KMS-11 (cell line): Measurements from ENCODE around the gene ATXN7.

Source experiments
- H2AFZ ChIP-seq: fragments of 200-600 bp; sonication (generic); 2 replicates; pipeline ENCODE4 v1.6.1; 2016; ENCODE audit warnings: antibody characterized with exemption, mixed run types, low read depth
- H3K27ac ChIP-seq: fragments of 200-600 bp; sonication (generic); 2 replicates; pipeline ENCODE4 v1.6.1; 2016; ENCODE audit warnings: mild to moderate bottlenecking, mixed run types
- H3K27me3 ChIP-seq: fragments of 200-600 bp; sonication (generic); 2 replicates; pipeline ENCODE4 v1.6.1; 2017; ENCODE audit warnings: mild to moderate bottlenecking, low read depth, mixed run types, moderate library complexity; ENCODE audit not compliant: insufficient read depth
- H3K36me3 ChIP-seq: fragments of 200-600 bp; sonication (generic); 2 replicates; pipeline ENCODE4 v1.6.1; 2017; ENCODE audit warnings: mild to moderate bottlenecking, mixed run types; ENCODE audit not compliant: insufficient read depth
- H3K4me1 ChIP-seq: fragments of 200-600 bp; sonication (generic); 2 replicates; pipeline ENCODE4 v1.6.1; 2016; ENCODE audit warnings: mild to moderate bottlenecking, low read depth, mixed run types; ENCODE audit not compliant: poor library complexity, severe bottlenecking
- H3K4me2 ChIP-seq: fragments of 200-600 bp; sonication (generic); 2 replicates; pipeline ENCODE4 v1.7.0; 2016; ENCODE audit warnings: mild to moderate bottlenecking, mixed run types
- H3K4me3 ChIP-seq: fragments of 200-600 bp; sonication (generic); IDR thresholded peaks from 2 replicates; pipeline ENCODE4 v1.6.1; 2017; ENCODE audit warnings: low read depth, low read length, mixed read lengths; ENCODE audit not compliant: insufficient read depth
- H3K79me2 ChIP-seq: fragments of 200-600 bp; sonication (generic); 2 replicates; pipeline ENCODE4 v1.6.1; 2016; ENCODE audit warnings: low read depth, mixed run types; ENCODE audit not compliant: insufficient read depth
- H3K9ac ChIP-seq: fragments of 200-600 bp; sonication (generic); 2 replicates; pipeline ENCODE4 v1.6.1; 2016; ENCODE audit warnings: mild to moderate bottlenecking, mixed run types
- H4K20me1 ChIP-seq: fragments of 200-600 bp; sonication (generic); 2 replicates; pipeline ENCODE4 v1.6.1; 2016; ENCODE audit warnings: mild to moderate bottlenecking, mixed run types; ENCODE audit not compliant: insufficient read depth
- TF ChIP-seq, protein P1 (sequence below): fragments of 200-600 bp; sonication (generic); conservative IDR thresholded peaks from 2 replicates; pipeline ENCODE4 v1.6.1; 2017; ENCODE audit warnings: low read depth, mild to moderate bottlenecking, antibody characterized with exemption, low read length, moderate library complexity, mixed read lengths

Gene ATXN7

GRCh38 chr3:63976872-63977200 lies 113.2 kb downstream of the ATXN7 start:
- Histone ChIP-seq H3K9ac (no peak overlapping the region), H3K4me1 (no peaks in the 10 kb centered on the region), H3K27ac (no peak overlapping the region), H3K36me3 (no peaks in the 10 kb centered on the region), H2AFZ (no peak overlapping the region), H3K4me2 (no peak overlapping the region), H3K4me3 (no peak overlapping the region), H3K27me3 (no peaks in the 10 kb centered on the region), H3K79me2 (peaks cover 11% of the 10 kb centered on the region; the same call in 1 of the 2 replicates), H4K20me1 (no peaks in the 10 kb centered on the region)
- TF ChIP-seq, protein P1, sequence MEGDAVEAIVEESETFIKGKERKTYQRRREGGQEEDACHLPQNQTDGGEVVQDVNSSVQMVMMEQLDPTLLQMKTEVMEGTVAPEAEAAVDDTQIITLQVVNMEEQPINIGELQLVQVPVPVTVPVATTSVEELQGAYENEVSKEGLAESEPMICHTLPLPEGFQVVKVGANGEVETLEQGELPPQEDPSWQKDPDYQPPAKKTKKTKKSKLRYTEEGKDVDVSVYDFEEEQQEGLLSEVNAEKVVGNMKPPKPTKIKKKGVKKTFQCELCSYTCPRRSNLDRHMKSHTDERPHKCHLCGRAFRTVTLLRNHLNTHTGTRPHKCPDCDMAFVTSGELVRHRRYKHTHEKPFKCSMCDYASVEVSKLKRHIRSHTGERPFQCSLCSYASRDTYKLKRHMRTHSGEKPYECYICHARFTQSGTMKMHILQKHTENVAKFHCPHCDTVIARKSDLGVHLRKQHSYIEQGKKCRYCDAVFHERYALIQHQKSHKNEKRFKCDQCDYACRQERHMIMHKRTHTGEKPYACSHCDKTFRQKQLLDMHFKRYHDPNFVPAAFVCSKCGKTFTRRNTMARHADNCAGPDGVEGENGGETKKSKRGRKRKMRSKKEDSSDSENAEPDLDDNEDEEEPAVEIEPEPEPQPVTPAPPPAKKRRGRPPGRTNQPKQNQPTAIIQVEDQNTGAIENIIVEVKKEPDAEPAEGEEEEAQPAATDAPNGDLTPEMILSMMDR = no peak

- H3K36me3 ChIP-seq = no peaks in the 10 kb centered on the region
- H3K27ac ChIP-seq = no peak overlapping the region
- H4K20me1 ChIP-seq = no peaks in the 10 kb centered on the region
- no peaks in the 10 kb centered on the region for H3K4me1 ChIP-seq
- peaks cover under 1% of the 10 kb centered on the region; the same call in 1 of the 2 replicates for H3K79me2 ChIP-seq
- no peak overlapping the region for H2AFZ ChIP-seq
- TF ChIP-seq, protein P1 = no peak
- H3K9ac ChIP-seq = no peak overlapping the region
- no peak overlapping the region for H3K4me3 ChIP-seq
- H3K4me2 ChIP-seq = no peak overlapping the region
- H3K27me3 ChIP-seq = no peaks in the 10 kb centered on the region
Measured at GRCh38 chr3:63977893-63978292, 114.2 kb downstream of the ATXN7 start.

GRCh38 chr3:63979093-63979885 lies 115.6 kb downstream of the ATXN7 start:
- Histone ChIP-seq H3K27ac (no peak overlapping the region), H3K4me2 (no peak overlapping the region), H3K27me3 (no peaks in the 10 kb centered on the region), H3K9ac (no peak overlapping the region), H3K4me3 (no peak overlapping the region), H2AFZ (no peak overlapping the region), H3K36me3 (no peaks in the 10 kb centered on the region), H4K20me1 (no peaks in the 10 kb centered on the region), H3K4me1 (no peaks in the 10 kb centered on the region), H3K79me2 (no peaks in the 10 kb centered on the region)
- TF ChIP-seq, protein P1 = no peak

DNA sequence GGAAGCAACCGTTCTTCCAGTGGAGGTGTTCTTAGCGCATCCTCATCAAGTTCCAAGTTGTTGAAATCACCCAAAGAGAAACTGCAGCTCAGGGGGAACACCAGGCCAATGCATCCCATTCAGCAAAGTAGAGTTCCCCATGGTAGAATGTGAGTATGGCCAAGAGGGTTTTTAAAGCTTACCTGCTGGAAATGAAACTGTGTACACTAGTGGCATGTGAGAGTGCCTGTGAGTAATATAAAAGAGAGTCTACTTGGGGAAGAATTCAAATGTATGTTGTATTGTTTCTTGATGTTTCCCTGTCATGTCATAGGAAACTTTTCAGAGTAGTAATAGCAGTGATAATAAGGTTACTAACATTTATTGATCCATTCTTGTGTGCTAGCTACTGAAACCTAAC lies 116.4 kb downstream of the ATXN7 start:
- TF ChIP-seq, protein P1 = no peak
- no peak overlapping the region for H3K4me2 ChIP-seq
- H4K20me1 ChIP-seq = no peaks in the 10 kb centered on the region

More for the DNA sequence above, 116.4 kb downstream of the ATXN7 start:
- H3K79me2 ChIP-seq = no peaks in the 10 kb centered on the region
- no peak overlapping the region for H3K27ac ChIP-seq
- no peak overlapping the region for H3K4me3 ChIP-seq
- no peak overlapping the region for H2AFZ ChIP-seq
- H3K27me3 ChIP-seq = no peaks in the 10 kb centered on the region
- no peak overlapping the region for H3K9ac ChIP-seq
- H3K4me1 ChIP-seq = no peaks in the 10 kb centered on the region
- no peaks in the 10 kb centered on the region for H3K36me3 ChIP-seq
